GM21825 (cell line): ENCODE data around the gene EPHA10.

Source experiments
- ATAC-seq: cut with Tn5 transposase; IDR thresholded peaks from one replicate; pipeline ENCODE4 v1.9.1; 2021; ENCODE audit warnings: mild to moderate bottlenecking, moderate library complexity; ENCODE audit not compliant: unreplicated experiment

The EPHA10 gene

GRCh38 chr1:37764888-37765441 lies at the start of gene EPHA10:
Gene EPHA10, minus strand, starts transcription at chr1:37765120. Its CDS starts 54 bp downstream, at chr1:37765066.
- no peak for ATAC-seq

DNA sequence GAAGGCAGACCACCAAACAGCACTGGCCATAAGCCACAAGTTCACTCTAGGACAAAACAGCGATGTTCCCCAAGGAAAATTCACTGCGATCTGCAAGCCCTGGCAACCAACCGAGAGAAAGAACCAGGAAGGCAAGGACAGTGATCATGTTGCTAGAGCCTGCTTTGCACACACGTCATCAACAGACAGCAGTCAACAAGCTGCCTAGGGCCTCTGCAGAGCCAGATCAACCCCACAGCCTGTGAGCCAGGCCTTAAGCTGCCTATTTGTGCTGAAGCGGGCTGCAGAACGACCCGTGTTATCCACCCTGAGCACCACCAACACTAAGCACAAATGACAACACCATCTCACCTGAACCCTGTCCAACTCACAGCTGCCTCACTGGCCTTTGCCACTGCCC lies 49.3 kb upstream of the EPHA10 start:
- no peak for ATAC-seq

GRCh38 chr1:37813529-37814145 lies 48.7 kb upstream of the EPHA10 start:
- ATAC-seq, result no peak

GRCh38 chr1:37811027-37811655 lies 46.2 kb upstream of the EPHA10 start:
- ATAC-seq, result no peak

- ATAC-seq, result no peak
Observed at GRCh38 chr1:37809942-37810341, 45.0 kb upstream of the EPHA10 start.

- peak; percentile 35 for ATAC-seq
Observed at GRCh38 chr1:37808369-37809319, 43.7 kb upstream of the EPHA10 start.

- ATAC-seq, result peak; percentile 76
Observed at GRCh38 chr1:37807555-37808368, 42.8 kb upstream of the EPHA10 start, which contains the start of the genes C1orf122 and YRDC. Gene C1orf122, plus strand, starts transcription at chr1:37807790. Its CDS starts 615 bp downstream, at chr1:37808405. Gene YRDC, minus strand, starts transcription at chr1:37808208. Its CDS starts 28 bp downstream, at chr1:37808180.

DNA sequence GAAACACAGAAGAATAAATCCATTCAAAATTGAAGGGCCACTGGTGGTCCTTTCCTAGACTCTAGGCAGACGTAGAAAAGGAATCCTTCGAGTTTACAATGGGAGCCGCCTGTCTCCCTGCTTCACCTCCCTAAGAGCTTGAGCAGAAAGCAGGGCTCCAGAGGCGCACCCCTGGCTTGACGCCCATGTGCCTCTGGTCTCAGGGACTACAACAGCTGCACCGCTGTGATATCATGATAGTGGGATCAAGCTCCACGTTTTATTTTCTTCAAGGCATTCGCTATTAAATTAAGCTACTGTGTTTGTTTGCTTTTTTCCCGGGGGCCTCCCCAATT lies 42.3 kb upstream of the EPHA10 start:
- ATAC-seq, result no peak

DNA sequence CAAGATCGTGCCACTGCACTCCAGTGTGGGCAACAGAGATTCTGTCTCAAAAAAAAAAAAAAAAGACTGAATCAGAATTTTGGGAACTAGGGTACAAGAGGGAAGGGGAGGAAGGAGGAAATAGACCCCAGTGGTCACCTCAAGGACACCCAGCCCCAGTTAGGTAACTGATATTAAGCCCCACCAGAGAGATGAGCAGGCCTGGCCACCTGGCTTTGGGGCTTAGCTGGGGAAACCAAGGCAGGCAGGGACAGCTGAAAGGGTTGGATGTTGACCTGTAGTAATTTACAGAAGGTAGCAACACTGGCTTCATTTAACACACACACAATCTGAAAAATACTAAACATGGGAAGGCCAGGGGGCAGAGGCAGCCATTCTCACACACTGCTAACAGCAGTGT lies 37.5 kb upstream of the EPHA10 start:
- no peak for ATAC-seq

- no peak for ATAC-seq
Observed at GRCh38 chr1:37797750-37798345, 32.9 kb upstream of the EPHA10 start.

GRCh38 chr1:37795340-37796125 lies 30.6 kb upstream of the EPHA10 start:
- no peak for ATAC-seq

DNA sequence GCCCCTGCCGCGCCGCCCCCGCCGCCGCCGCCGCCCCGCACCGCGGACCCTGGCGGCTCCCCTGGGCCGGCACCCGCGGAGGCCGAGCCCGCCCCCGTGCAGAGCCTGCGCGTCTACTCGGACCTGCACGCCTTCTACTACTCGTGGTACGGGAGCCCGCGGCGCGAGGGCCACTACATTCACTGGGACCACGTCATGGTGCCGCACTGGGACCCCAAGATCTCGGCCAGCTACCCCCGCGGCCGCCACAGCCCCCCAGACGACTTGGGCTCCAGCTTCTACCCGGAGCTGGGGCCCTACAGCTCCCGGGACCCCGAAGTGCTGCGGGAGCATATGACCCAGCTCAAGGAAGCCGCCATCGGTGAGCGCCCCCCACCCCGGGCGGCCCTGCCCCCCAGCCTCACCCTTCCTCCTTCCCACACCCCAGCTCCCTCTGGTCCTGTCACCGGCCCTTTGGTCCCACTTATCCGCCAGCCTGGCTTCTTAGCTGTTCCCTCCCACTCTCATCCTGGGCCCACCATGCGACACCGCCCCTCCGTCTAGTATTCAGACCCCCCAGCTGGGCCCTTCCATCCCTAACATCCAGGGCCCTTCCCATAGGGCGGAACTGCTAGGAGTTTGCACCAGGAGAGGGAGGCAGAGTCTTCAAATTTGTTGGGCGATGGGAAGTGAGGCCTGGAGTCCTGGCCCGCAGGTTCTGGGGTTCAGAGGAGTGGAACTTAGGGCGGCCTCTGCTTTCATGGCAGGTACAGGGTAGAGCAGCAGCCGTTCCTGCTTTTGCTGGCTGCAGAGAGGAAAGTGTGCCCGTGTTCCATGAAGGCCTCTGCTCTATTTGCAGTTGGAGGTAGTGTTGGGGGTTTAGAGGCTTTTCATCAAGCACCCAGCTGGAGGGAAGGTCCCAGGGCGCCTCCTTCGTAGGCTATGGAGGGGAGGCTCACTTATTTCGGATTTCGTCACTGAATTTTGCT lies 29.7 kb upstream of the EPHA10 start:
- peak; percentile 26 for ATAC-seq

DNA sequence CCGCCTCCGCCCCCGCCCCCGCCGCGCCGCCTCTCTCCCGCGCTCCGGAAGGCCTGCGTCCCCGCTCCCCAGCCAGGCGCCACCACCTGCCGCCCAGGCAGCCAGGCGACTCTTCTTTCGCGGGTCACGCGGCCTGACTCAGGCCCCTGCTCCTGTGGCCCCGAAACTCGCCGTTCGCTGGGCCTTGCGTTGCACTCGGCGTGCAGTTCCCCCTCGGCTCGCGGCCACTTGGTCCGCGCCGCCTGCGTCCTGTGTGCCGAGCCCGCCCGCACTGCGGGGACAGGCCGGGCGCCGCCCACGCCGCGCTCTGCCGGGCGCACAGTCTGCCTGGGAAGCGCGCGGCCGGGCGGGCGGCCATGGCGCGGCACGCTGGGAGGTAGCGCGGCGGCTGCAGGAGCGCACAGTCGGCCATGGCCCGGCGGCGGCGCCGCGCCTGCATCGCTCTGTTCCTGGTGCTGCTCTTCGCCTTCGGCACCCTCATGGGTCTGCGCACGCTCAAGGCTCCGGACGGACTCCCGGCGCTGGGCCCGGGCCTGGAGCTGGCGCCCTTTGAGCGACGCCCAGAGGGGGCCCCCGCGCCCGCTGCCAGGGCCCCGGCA lies 29.0 kb upstream of the EPHA10 start, which contains the start of gene MANEAL:
MANEAL (plus strand) TSS at position 75 of the 599 bp plus-strand sequence; CDS start at position 411, 336 bp downstream.
- ATAC-seq, result peak; percentile 61

GRCh38 chr1:37792943-37793686 lies 28.2 kb upstream of the EPHA10 start:
- ATAC-seq, result no peak

DNA sequence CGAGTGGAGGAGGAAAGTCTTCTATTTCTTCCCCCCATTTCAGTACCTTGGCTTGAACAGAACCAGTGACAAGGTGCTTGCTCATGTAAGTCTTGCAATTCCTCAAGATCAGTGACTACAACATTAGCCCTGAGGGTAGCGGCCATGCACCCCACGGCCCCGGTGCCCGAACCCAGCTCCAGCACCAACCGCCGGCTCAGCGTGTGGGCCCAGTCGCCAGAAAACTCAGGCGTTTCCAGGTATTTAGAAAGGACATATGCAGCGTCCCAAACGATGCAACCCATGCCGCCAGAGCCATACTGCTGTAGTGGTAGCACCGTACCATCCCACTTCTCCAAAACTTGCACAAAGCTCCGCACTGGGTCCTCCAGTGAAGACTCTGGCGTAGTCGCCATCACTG lies 17.6 kb upstream of the EPHA10 start:
- no peak for ATAC-seq

GRCh38 chr1:37778654-37779053 lies 13.7 kb upstream of the EPHA10 start:
- ATAC-seq, result no peak
